Naive B cell (primary cell): Measurements from ENCODE around the gene SUMO2. TPM values are rescaled to one million over a fixed set of nuclear protein-coding genes. Genes with fewer than 3 reads are reported as not detected.

Experiments
- ATAC-seq, 2 donors: fragments of 150-1000 bp; cut with Tn5 transposase; 2 replicates each; pipeline ENCODE4 v1.10.0; 2021; ENCODE audit warnings: low read depth in 2 of 2, mild to moderate bottlenecking in 2 of 2, moderate library complexity in 2 of 2
- DNase-seq: peaks from one replicate; pipeline ENCODE4 v3.0.0; 2022
- H3K27ac Mint-ChIP-seq, 6 donors: one replicate each; pipeline ENCODE4 v1.8.0; 2020 to 2022; ENCODE audit warnings: mild to moderate bottlenecking in 6 of 6, mixed read lengths in 6 of 6, moderate library complexity in 5 of 6, inconsistent platforms in 2 of 6
- H3K27me3 Mint-ChIP-seq, 3 donors: one replicate each; pipeline ENCODE4 v1.8.0; 2021 to 2022; ENCODE audit warnings: mixed read lengths in 3 of 3, mild to moderate bottlenecking in 1 of 3
- H3K36me3 Mint-ChIP-seq, 2 donors: one replicate each; pipeline ENCODE4 v1.8.0; 2020 to 2022; ENCODE audit warnings: mixed read lengths in 2 of 2, inconsistent platforms in 1 of 2, mild to moderate bottlenecking in 1 of 2
- H3K4me1 Mint-ChIP-seq, 3 donors: one replicate each; pipeline ENCODE4 v1.8.0; 2020 to 2022; ENCODE audit warnings: mixed read lengths in 3 of 3, inconsistent platforms in 1 of 3, mild to moderate bottlenecking in 1 of 3, moderate library complexity in 1 of 3
- H3K4me3 Mint-ChIP-seq, 8 donors: one replicate each; pipeline ENCODE4 v1.8.0; 2020 to 2022; ENCODE audit warnings: mild to moderate bottlenecking in 8 of 8, mixed read lengths in 8 of 8, moderate library complexity in 8 of 8, inconsistent platforms in 2 of 8
- H3K9me3 Mint-ChIP-seq, 7 donors: one replicate each; pipeline ENCODE4 v1.8.0; 2020 to 2022; ENCODE audit warnings: mixed read lengths in 7 of 7, mild to moderate bottlenecking in 5 of 7, inconsistent platforms in 2 of 7, moderate library complexity in 1 of 7
- polyA plus RNA-seq, 6 donors: library from polyadenylated mRNA; unstranded; fragments of 300-500 nt; fragmentation: Illumina TruSeq; gene quantifications; one replicate each; pipeline ENCODE4 v1.2.3, GENCODE V29; 2021; ENCODE audit warnings: low read depth in 6 of 6

The SUMO2 gene
- polyA plus RNA-seq, 6 donors from 2014 or later = 260 to 424 (median 363) TPM

GRCh38 chr17:75118307-75118706, 64.5 kb downstream of the SUMO2 start:
- H3K9me3 Mint-ChIP-seq = no peaks in the 10 kb centered on the region
- H3K36me3 Mint-ChIP-seq = peaks cover 4 to 14% of the 10 kb centered on the region in 2 donors
- H3K27me3 Mint-ChIP-seq = no peaks in the 10 kb centered on the region
- ATAC-seq = no peak
- H3K27ac Mint-ChIP-seq = peak overlapping the region in 3 of 6 donors; percentile 60 to 79 (median 66)
- H3K4me3 Mint-ChIP-seq = peak overlapping the region in 4 of 8 donors; percentile 39 to 88 (median 69)
- no peak for DNase-seq
- peaks cover 37 to 65% (median 59%) of the 10 kb centered on the region in 3 donors for H3K4me1 Mint-ChIP-seq

- ATAC-seq = no peak
- Mint-ChIP-seq H3K4me3 (peak overlapping the region in 2 of 8 donors; percentile 47 to 72), H3K4me1 (peaks cover 41 to 71% (median 66%) of the 10 kb centered on the region in 3 donors), H3K36me3 (peaks cover 4 to 18% of the 10 kb centered on the region in 2 donors), H3K27ac (peak overlapping the region in 3 of 6 donors; percentile 38 to 79 (median 62)), H3K27me3 (no peaks in the 10 kb centered on the region), H3K9me3 (no peaks in the 10 kb centered on the region)
- no peak for DNase-seq
Measured at GRCh38 chr17:75116737-75117136, 66.0 kb downstream of the SUMO2 start.

Other genes with a start within 250 kb of the SUMO2 start
- gene OTOP3, start 247.1 kb downstream of the SUMO2 start, polyA plus RNA-seq = not detected
- under 1 TPM in 2 of 6 donors, not detected in 4; 0.08 to 0.23 TPM for gene HID1, start 210.2 kb downstream of the SUMO2 start, polyA plus RNA-seq
- not detected for gene CDR2L, start 195.3 kb downstream of the SUMO2 start, polyA plus RNA-seq
- gene MRPL58, start 170.3 kb downstream of the SUMO2 start, polyA plus RNA-seq = 10 to 100 TPM; 32.4 to 47.3 (median 39.6) TPM
- 100 to 1,000 TPM; 191 to 306 (median 269) TPM for gene ATP5PD, start 136.0 kb downstream of the SUMO2 start, polyA plus RNA-seq
- 1 to 10 TPM; 2.9 to 9.8 (median 4.8) TPM for gene KCTD2, start 135.7 kb downstream of the SUMO2 start, polyA plus RNA-seq
- 1 to 10 TPM; 1.1 to 4.0 (median 2.1) TPM for gene SLC16A5, start 95.0 kb downstream of the SUMO2 start, polyA plus RNA-seq
- gene ARMC7, start 73.0 kb downstream of the SUMO2 start, polyA plus RNA-seq = 1 to 10 TPM; 2.0 to 6.0 (median 4.5) TPM
- 100 to 1,000 TPM in 3 of 6 donors, 10 to 100 TPM in 3; 85.0 to 136 (median 111) TPM for gene NT5C, start 51.2 kb downstream of the SUMO2 start, polyA plus RNA-seq
- gene JPT1, start 28.4 kb downstream of the SUMO2 start, polyA plus RNA-seq = 10 to 100 TPM; 56.8 to 80.5 (median 72.7) TPM
- 10 to 100 TPM; 11.7 to 41.1 (median 33.4) TPM for gene NUP85, start 22.7 kb upstream of the SUMO2 start, polyA plus RNA-seq
- 10 to 100 TPM in 5 of 6 donors, 1 to 10 TPM in 1; 4.5 to 31.6 (median 13.7) TPM for gene GGA3, start 78.6 kb upstream of the SUMO2 start, polyA plus RNA-seq
- 100 to 1,000 TPM in 1 of 6 donors, 10 to 100 TPM in 5; 70.1 to 103 (median 94.4) TPM for gene MRPS7, start 78.9 kb upstream of the SUMO2 start, polyA plus RNA-seq
- 100 to 1,000 TPM in 5 of 6 donors, 10 to 100 TPM in 1; 95.1 to 133 (median 105) TPM for gene MIF4GD, start 88.3 kb upstream of the SUMO2 start, polyA plus RNA-seq
- 10 to 100 TPM; 26.1 to 41.8 (median 31.3) TPM for gene SLC25A19, start 106.5 kb upstream of the SUMO2 start, polyA plus RNA-seq
- gene GRB2, start 222.7 kb upstream of the SUMO2 start, polyA plus RNA-seq = 100 to 1,000 TPM; 281 to 361 (median 305) TPM